Left lobe of liver (tissue), 2 donors: Measurements from ENCODE around the gene PPP1R14C. TPM values are rescaled to one million over a fixed set of nuclear protein-coding genes. Genes with fewer than 3 reads are reported as not detected.
"Not testable (repeated sequence)": the region's sequence is repeated elsewhere in the genome, so short reads cannot be mapped to it uniquely, and the experiment has no call there.

ENCODE experiments used
- ATAC-seq: fragments of 200-7000 bp; cut with Tn5 transposase; one replicate; pipeline ENCODE4 v1.9.1; 2020; ENCODE audit warnings: mild to moderate bottlenecking, moderate library complexity
- DNase-seq: peaks from one replicate; pipeline ENCODE4 v3.0.0-alpha.2; 2020; ENCODE audit warnings: low spot score
- total RNA-seq: library from RNA; stranded (reverse); gene quantifications from one replicate; pipeline ENCODE4 v1.2.1, GENCODE V29; 2021
- donor health status: DM: no; HTN: no; CAD: no; lungs with moderate emphysema.
- donor health status: DM: no; HTN: yes; CAD: no.

The PPP1R14C gene
- total RNA-seq, 1 donor from 2014 or later, result 0.08 TPM

DNA sequence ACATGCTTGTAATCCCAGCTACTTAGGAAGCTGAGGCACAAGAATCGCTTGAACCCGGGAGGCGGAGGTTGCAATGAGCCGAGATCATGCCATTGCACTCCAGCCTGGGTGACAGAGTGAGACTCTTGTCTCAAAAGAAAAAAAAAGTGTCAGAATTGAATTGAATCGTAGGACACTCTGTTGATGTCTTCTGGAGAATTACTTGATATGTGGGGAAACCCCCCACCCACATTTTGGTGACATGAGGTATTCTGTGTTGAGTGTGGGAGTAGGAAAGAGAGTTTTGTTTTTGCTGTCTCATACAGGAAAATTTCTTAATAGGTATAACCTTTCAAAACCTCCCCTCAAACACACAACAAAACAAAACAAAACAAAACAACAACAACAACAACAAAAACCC lies 98.9 kb downstream of the PPP1R14C start:
- not testable (repeated sequence) for DNase-seq, ATAC-seq

- ATAC-seq, result no peak
These were observed 100.9 kb downstream of the PPP1R14C start for GRCh38 chr6:150243620-150244314.

GRCh38 chr6:150245148-150245935 lies 102.5 kb downstream of the PPP1R14C start:
- DNase-seq (no peak), ATAC-seq (no peak)

More at GRCh38 chr6:150243620-150244314, 100.9 kb downstream of the PPP1R14C start:
- DNase-seq, result no peak

DNA sequence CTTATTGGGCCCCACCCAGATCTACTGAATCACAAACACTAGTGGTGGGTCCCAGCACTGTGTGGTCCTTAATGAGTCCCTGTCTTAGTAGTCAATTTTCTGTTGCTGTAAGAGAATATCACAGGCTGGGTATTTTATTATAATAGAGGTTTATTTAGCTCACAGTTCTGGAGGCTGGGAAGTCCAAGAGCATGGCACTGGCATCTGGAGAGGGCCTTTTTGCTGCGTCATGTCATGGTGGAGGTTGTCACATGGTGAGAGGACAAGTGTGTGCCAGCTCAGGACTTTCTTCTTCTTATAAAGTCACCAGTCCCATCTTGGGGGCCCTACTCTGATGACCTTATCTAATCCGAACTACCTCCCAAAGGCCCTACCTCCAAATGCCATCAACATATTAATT lies 105.0 kb downstream of the PPP1R14C start:
- no peak for ATAC-seq
- DNase-seq, result no peak

DNA sequence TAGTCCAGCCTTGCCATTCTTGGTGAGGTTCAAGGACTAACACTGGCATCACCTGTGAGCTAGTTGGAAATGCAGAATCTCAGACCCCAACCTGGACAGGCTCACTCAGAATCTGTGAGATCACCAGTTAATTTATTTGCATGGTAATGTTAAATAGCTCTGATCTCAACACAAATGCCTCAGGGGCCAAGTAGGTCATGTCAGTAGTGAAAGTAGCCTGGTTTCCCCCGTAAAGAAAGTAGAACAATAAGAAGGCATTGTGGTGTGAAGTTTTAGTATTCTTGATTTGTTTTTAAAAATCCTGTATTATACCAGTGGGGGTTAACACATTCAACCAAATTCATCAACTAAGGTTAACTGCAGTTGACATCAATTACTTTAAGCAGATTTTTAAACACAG lies 105.5 kb downstream of the PPP1R14C start:
- DNase-seq, result no peak
- no peak for ATAC-seq

- no peak for ATAC-seq
- no peak for DNase-seq
These were observed 106.4 kb downstream of the PPP1R14C start for GRCh38 chr6:150249261-150249660.

DNA sequence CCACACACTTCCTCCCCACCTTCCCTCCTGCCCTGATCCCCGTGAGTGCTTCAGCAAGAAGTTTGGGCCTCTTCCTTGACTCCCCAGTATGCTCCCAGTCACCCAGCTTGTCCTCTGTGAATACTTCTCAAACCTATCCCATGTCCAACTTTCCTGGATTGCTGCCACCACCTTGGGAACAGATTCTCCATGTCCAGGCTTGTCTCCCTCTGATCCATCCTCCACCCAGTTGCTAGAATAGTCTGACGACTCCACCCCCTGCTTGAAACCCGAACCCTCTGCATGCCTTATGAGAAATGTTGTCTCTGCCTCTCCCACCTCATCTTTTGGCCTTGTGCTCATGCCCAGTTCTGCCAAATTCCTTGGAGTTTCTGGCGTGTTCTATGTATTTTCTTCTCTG lies 108.0 kb downstream of the PPP1R14C start:
- no peak for ATAC-seq

DNA sequence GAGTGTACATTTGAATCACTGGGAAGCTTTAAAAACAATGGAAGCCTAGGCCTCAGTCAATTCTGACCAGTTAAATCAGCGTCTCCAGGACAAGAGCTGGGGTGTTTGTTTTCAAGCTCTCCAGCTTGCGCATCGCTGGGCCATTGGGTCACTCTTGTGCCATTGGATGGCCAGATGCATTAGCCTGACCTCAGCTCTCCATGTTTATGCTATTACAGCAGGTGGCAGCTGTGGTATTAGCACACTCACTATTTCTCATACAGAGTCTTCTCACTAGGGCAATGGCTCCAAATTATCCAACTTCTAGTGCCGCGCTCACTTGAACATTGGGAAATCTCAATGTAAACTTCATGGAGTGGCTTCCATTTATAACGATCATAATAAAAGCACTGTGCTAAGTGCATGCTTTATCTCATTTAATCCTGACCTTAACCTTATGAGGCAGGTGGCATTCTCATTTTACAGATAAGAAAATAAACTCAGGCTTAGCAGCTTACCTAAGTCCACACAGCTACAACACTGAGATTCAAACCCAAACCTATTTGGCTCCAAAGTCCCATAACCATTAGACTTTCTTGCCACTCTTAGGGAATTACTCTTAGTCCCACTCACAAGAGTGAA lies 108.8 kb downstream of the PPP1R14C start:
- DNase-seq, result no peak
- no peak for ATAC-seq

More for the DNA sequence above, 108.0 kb downstream of the PPP1R14C start:
- DNase-seq, result no peak

- DNase-seq (no peak), ATAC-seq (no peak)
These were observed 110.0 kb downstream of the PPP1R14C start for GRCh38 chr6:150252714-150253444.

- ATAC-seq (no peak), DNase-seq (no peak)
These were observed 110.6 kb downstream of the PPP1R14C start for GRCh38 chr6:150253489-150253888.

DNA sequence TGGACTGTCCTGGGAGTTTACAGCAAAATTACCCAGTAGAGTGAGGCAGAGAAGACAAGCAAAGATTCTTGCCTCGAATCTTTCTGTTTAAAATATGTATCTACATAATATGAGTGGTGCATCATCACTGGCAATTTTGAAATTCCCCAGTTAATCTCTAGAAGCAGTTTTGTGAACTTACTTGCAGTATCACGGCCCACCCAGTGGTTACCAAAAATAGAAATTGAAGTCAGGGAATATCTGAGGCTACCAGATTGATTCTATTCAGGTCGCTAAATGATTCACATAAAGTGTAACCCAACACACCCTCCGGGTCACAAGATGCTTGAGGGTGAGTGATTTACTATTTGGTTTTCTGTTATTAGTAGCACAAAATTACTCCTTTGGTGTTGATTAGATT lies 111.9 kb downstream of the PPP1R14C start:
- DNase-seq (no peak), ATAC-seq (no peak)

DNA sequence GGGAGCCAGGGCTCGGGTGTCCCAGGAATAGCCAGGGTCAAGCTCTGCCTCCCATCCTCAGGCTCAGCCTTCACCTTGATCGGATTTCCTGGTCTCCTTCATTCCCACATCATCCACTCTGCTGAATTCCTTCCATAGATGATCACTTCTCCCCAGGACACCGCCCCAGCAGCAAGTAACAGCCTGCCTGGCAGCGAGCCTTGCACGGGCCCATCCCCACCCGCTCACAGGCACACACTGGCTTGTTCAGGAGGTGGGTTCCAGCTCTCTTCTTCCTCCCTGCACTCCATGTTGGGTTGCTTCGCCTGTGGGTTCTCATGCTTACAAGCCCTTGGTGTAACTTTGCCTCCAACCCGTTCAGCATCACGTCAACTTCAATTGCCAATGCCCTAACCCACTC lies 113.0 kb downstream of the PPP1R14C start:
- no peak for ATAC-seq
- no peak for DNase-seq

DNA sequence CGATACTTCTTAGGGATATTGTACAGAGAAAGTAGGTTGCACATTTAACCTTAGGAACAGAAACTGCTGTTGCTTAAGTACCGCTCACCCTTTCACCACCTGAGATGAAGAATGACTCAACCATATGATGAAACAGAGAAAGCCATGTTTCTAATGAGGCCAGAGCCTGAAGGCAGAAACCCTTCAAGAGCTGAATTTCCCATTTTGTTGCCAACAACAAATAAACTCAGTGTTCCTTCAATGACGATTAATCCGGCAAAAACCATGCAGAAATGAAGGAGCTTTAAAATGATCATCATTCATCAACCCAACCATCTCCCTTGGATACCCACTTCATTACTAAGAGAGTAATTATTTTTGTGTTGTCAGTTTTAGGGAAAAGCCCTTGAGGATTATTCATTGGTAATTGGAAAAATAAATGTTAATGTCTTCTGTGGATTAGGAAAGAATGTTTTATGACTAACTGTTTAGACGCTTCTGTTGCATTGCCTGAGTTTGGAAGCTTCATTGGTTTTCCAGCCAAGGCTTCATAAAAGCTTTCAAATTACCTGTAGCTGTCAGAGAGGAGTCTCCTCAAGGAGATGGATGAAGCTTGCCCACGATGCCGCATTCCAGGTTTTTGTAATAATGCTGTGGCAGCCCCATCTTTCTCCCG lies 113.9 kb downstream of the PPP1R14C start:
- DNase-seq (no peak), ATAC-seq (no peak)

- no peak for DNase-seq
- no peak for ATAC-seq
These were observed 115.5 kb downstream of the PPP1R14C start for GRCh38 chr6:150258381-150258780.

DNA sequence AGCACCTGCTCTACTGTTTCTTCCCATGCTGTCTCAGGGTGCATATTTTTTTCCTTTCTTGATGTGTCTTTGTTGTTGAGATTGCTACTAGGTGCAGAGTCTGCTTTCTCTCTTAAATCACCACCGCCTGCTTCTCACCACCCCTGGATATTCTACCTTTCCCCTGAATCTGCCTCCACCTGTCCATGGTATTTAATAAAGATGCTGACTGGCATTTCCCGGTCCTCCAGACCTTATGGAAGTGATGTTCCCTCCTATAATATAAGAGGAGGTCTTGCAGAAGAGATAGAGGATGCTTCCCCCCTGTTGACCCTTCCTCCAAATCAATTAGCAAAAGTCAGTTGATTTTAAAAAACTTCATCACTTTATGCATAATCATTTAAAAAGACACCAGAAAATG lies 118.1 kb downstream of the PPP1R14C start:
- DNase-seq, result no peak
- no peak for ATAC-seq

DNA sequence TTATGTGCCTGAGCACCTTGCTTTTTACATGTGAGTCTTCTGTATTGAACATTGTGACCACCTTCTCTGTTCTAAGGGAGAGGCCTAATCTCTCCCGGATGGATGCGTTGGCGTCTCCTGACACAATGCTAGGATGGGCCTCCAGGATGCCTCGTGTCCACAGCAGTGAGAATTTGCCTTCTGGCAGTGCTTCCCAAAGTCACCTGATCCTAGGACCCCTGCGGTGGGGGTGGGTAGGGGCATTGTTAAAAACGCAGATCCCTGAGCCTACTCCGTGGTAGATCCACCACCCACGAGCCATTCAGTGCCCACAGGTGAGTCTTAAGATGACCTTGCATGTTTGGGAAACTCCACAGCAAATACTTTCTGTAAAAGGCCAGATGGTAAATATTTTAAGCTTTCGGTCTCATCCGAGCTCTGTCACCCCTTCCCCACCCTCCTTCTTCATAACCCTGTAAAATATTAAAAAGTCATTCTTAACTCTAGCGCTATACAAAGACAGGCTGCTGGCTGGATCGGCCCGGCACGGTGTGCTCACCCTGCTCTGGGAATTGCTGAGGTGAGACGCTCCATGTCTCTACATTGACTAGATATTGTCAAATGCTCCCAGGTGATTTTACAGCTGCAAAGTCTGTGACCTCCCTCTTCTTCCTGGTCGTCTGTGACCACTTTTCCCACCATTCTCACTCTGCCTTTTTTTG lies 119.3 kb downstream of the PPP1R14C start:
- DNase-seq (no peak), ATAC-seq (no peak)

DNA sequence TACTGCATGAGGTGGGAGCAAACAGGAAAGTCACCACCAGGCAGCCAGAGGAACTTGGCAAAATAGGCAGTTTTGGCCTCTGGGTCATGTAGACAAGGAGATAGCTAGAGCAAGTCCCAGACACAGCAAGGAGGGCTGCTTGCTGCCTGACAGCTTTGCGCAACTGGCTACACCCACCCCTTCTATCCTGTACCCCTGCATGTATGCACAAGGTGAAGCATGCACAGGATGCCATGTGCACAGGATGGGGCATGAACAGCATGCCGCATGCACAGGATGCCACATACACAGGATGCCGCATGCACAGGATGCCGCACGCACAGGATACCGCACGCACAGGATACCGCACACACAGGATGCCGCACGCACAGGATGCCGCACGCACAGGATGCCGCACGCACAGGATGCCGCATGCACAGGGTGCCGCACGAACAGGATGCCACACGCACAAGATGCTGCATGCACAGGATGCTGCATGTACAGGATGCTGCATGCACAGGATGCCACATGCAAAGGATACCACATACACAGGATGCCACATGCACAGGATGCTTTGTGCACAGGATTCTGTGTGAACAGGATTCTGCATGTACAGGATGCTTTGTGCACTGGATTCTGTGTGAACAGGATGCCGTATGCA lies 121.0 kb downstream of the PPP1R14C start:
- ATAC-seq, result no peak
- no peak for DNase-seq

DNA sequence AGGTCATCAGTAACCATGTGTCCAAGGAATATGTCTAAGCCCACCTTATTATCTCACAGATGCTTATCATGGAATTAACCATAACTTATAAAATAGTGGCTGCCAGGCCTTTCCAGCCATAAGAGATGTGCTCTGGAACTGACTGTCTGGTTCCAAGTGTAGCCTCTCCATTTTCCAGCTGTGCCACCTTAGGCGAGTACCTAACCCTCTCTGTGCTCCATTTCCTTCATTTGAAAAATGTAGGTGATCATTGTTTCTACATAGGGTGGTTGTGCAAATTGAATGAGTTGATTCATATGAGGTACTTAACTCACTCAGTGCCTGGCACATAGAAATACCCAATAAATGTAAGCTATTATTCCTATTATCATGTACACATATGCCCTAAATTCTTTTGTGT lies 123.5 kb downstream of the PPP1R14C start:
- ATAC-seq (no peak), DNase-seq (no peak)

- DNase-seq, result no peak
- ATAC-seq, result no peak
These were observed 124.3 kb downstream of the PPP1R14C start for GRCh38 chr6:150266963-150267685.
